ENCODE results near the gene CABP7. TPM values are rescaled to one million over a fixed set of nuclear protein-coding genes. Genes with fewer than 3 reads are reported as not detected.

Gene CABP7
- 0.05 TPM in 1 of 2 replicates, not detected in the other for total RNA-seq

GRCh38 chr22:29719899-29720645, at the start of gene CABP7:
CABP7 (plus strand) TSS chr22:29720003; CDS start chr22:29720425, 422 bp downstream.
- intact Hi-C loops (cut with micrococcal nuclease): no loop called here

GRCh38 chr22:29670626-29671025, 49.2 kb upstream of the CABP7 start:
- intact Hi-C loops (cut with micrococcal nuclease): no loop called here

- intact Hi-C loops (cut with micrococcal nuclease): no loop called here
Measured at GRCh38 chr22:29673361-29674066, 46.3 kb upstream of the CABP7 start.

- intact Hi-C loops (cut with micrococcal nuclease): no loop called here
Measured at GRCh38 chr22:29674121-29674520, 45.7 kb upstream of the CABP7 start.

GRCh38 chr22:29679316-29679715, 40.5 kb upstream of the CABP7 start:
- intact Hi-C loops (cut with micrococcal nuclease): no loop called here

- intact Hi-C loops (cut with micrococcal nuclease): no loop called here
Measured at GRCh38 chr22:29683536-29683935, 36.3 kb upstream of the CABP7 start.

GRCh38 chr22:29684244-29684643, 35.6 kb upstream of the CABP7 start:
- intact Hi-C loops (cut with micrococcal nuclease): no loop called here

- intact Hi-C loops (cut with micrococcal nuclease): no loop called here
Measured at GRCh38 chr22:29689206-29689879, 30.5 kb upstream of the CABP7 start.

GRCh38 chr22:29689880-29690213, 30.0 kb upstream of the CABP7 start:
- intact Hi-C loops (cut with micrococcal nuclease): no loop called here

- intact Hi-C loops (cut with micrococcal nuclease): no loop called here
Measured at GRCh38 chr22:29690476-29690875, 29.3 kb upstream of the CABP7 start.

- intact Hi-C loops (cut with micrococcal nuclease): no loop called here
Measured at GRCh38 chr22:29691636-29692326, 28.0 kb upstream of the CABP7 start.

- intact Hi-C loops (cut with micrococcal nuclease): no loop called here
Measured at GRCh38 chr22:29692327-29692640, 27.5 kb upstream of the CABP7 start.

- intact Hi-C loops (cut with micrococcal nuclease): no loop called here
Measured at GRCh38 chr22:29693161-29693560, 26.6 kb upstream of the CABP7 start.

- intact Hi-C loops (cut with micrococcal nuclease): no loop called here
Measured at GRCh38 chr22:29693671-29694070, 26.1 kb upstream of the CABP7 start.

GRCh38 chr22:29695129-29695926, 24.5 kb upstream of the CABP7 start:
- intact Hi-C loops (cut with micrococcal nuclease): no loop called here

GRCh38 chr22:29697853-29698598, 21.8 kb upstream of the CABP7 start:
- intact Hi-C loops (cut with micrococcal nuclease): no loop called here

- intact Hi-C loops (cut with micrococcal nuclease): no loop called here
Measured at GRCh38 chr22:29700206-29700899, 19.4 kb upstream of the CABP7 start.

GRCh38 chr22:29700900-29701154, 19.0 kb upstream of the CABP7 start:
- intact Hi-C loops (cut with micrococcal nuclease): no loop called here

- intact Hi-C loops (cut with micrococcal nuclease): no loop called here
Measured at GRCh38 chr22:29701155-29701999, 18.4 kb upstream of the CABP7 start.
